HG03521 (cell line): Measurements from ENCODE around the gene ZNF462.
"Not testable (repeated sequence)": the region's sequence is repeated elsewhere in the genome, so short reads cannot be mapped to it uniquely, and the experiment has no call there.

Experiments used
- ATAC-seq: cut with Tn5 transposase; IDR thresholded peaks from one replicate; pipeline ENCODE4 v1.9.1; 2021; ENCODE audit warnings: mild to moderate bottlenecking, moderate library complexity; ENCODE audit not compliant: unreplicated experiment

Gene ZNF462, protein sequence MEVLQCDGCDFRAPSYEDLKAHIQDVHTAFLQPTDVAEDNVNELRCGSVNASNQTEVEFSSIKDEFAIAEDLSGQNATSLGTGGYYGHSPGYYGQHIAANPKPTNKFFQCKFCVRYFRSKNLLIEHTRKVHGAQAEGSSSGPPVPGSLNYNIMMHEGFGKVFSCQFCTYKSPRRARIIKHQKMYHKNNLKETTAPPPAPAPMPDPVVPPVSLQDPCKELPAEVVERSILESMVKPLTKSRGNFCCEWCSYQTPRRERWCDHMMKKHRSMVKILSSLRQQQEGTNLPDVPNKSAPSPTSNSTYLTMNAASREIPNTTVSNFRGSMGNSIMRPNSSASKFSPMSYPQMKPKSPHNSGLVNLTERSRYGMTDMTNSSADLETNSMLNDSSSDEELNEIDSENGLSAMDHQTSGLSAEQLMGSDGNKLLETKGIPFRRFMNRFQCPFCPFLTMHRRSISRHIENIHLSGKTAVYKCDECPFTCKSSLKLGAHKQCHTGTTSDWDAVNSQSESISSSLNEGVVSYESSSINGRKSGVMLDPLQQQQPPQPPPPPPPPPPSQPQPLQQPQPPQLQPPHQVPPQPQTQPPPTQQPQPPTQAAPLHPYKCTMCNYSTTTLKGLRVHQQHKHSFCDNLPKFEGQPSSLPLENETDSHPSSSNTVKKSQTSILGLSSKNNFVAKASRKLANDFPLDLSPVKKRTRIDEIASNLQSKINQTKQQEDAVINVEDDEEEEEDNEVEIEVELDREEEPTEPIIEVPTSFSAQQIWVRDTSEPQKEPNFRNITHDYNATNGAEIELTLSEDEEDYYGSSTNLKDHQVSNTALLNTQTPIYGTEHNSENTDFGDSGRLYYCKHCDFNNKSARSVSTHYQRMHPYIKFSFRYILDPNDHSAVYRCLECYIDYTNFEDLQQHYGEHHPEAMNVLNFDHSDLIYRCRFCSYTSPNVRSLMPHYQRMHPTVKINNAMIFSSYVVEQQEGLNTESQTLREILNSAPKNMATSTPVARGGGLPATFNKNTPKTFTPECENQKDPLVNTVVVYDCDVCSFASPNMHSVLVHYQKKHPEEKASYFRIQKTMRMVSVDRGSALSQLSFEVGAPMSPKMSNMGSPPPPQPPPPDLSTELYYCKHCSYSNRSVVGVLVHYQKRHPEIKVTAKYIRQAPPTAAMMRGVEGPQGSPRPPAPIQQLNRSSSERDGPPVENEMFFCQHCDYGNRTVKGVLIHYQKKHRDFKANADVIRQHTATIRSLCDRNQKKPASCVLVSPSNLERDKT (N-terminal part only)

DNA sequence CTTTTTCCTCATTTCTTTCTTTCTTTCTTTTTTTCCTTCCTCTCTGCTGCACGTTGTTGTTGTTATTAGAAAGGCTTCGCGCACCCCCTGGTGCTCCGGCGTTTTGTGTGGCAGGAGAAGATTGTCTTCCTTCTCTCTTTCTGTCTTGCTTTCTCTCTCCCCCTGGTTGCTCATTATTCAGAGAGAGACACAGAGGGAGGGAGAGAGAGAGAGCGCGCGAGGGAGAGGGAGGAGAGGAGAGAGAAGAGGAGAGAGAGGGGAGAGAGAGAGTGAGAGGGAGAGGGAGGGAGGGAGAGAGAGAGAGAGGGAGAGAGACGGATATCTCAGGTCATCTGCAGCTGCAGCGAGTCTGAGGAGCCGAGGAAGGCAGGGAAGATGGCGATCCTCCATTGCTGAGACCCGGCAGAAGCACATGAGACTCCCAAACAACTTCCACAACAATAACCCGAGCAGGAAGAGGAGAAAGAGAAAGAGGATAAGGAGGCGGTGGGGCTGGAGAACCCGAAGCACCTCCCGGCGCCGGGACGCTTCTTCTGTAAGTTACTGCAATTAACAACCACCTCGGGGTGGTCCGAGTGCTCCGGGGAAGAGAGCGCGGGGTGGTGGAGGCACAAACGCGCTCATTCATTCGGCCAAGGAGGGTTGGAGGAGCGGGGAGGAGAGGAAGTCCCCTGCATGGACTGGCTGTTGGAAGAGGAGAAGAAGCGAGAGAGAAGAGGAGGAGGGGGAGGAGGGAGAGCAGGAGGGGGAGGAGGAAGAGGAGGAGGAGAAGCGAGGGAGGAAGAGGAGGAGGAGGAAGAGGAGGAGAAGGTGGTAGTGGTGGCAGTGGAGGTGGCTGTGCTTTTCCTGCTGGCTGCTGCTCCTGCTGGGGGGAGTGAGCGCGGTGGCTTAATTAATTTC is at the start of gene ZNF462:
ZNF462 (plus strand) TSS at position 346 of the 900 bp plus-strand sequence. CDS start 60,218 bp downstream, outside the sequence.
- no peak for ATAC-seq

DNA sequence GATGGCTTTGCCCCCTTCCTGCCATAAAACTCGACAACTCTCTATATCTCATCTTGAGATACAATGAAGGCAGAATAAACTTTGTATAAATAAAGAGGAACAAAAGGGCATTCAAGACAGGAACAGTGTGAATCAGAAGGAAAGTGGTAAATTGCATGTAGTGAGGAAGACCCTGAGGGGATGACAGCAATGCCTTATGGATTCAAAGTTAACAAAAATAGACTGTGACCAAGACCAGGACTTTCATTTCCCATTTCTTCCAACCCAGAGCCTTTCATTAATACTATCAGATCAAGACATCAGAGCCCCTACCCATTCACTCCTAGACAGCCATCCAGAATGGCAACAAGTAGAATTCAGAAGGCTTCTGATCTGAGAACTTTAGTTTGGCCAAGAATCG is 46.4 kb upstream of the ZNF462 start:
- no peak for ATAC-seq

DNA sequence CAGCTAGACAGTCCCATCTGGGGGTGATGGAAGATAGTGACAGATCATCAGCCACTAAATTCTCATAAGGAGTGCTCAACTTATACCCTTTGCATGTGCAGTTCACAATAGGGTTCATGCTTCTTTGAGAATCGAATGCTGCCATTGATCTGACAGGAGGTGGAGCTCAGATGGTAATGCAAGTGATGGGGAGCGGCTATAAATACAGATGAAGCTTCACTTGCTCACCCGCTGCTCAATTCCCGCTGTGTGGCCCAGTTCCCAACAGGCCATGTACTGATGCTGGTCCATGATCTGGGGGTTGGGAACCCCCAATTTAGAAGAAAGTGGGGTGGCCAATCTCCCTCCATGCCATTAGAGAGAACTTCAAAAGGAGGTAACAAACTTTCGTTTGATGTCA is 44.9 kb upstream of the ZNF462 start:
- ATAC-seq = no peak

DNA sequence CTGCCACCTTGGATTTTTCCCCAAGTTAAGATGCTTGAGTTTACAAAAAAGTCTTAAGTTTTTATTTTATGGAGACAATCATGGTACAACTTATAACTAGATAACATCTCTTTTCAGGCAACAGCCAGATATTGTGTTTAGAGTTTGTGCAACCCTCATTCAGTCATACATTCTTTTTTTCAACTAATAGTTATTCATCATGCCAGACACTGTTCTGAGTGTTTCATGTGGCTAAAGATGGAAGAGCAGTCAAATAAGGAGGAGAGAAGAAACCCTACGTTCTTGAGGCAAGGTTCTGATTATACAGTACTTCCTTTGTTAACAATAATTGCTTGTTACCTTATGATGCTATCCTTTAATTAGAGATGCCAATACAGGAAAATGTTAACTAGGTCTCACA is 42.1 kb upstream of the ZNF462 start:
- ATAC-seq = no peak

DNA sequence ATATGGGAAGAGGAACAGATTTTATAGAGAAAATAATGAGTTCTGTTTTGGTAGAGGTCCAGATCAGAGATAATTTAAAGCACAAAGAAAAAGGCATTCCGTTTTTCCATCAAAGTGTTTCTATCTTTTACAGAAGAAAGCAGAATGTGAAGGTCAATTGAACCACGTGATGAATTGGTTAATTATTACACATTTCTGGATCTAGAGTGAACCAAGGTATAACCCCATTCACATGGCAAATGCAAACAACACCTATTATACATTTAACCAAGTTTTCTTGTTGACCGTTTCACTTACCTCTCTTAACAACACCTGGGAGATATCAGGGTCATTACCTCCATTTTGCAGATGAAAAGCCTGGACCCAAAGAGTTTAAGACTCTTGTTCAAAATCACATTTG is 34.9 kb upstream of the ZNF462 start:
- ATAC-seq = no peak

DNA sequence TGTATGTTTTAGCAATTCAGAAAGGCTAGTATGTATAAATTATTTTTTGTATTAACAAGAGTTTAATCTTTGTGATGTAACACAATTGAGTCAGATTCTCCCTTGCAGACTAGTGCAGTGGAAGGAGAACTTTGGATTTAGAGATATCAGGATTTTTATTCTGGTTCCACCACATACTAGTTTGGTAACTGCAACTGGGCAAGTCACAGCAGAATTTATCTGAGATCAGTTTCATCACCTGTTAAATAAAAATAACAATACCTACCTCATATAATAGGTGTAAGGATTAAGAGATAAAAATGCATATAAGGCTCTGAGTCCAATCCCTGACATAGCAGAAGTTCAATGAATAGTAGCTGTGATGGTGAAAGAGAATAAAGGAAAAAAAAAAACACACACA is 34.0 kb upstream of the ZNF462 start:
- ATAC-seq = no peak

DNA sequence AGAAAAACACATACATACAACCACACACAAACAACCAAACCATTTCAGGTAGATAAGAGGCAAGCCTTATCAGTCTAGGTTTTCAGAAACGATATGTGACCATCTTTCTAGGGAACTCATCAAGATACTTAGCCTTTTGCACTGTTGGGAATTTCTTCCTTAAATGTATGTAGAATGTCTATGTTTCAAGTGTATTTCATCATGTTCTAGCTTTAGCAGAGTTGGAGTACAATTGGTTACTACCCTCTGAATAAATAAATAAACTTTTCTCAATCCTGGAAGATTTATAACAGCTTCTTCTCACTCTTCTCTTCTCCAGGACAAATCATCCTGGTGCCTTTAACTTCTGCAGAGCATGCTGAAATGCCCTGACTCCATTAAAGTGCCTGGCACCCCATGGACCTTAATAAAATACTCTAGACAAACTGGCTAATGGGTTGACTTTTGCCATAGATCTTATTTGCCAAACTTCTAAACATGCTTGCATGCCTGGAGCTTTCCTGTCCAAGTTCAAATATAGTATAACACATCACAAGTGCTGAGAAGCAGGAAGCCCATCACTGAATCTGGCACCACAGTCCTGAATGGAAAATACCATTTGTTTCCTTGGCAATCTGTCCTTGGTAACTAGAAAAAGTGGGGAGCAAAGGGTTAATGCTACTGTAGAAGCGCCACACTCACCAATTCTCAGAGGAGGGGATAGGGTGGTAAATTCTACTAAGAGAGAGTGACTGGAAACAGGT is 33.1 kb upstream of the ZNF462 start:
- ATAC-seq = no peak

DNA sequence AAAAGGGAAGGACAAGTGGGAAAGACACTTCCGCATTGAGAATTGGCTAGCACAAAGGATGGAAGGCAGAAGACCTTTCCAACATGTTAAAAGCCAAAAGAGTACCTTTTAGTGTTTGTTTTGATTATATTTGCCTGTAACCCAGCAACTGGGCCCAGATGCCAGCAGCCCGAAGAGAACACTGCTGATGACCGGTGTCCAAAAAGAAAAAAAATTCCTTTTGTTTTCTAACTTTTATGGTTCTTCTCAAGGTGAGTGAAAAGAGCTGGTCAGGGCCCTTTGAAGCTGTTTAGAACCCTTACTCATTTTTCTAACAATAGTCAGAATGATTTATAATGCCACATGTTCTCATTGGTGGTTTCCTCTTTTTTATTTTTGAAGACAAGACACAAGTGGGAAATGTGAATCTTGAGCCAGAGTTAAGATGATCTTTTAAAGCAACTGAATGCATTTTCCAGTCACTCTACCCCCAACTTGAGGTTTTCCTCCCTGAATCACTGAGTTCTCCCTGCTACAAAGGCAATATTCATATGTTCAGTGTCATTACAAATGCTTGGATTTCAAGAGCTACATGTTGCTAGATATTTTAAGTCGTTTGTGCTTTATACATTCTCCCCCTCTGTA is 32.3 kb upstream of the ZNF462 start:
- no peak for ATAC-seq

DNA sequence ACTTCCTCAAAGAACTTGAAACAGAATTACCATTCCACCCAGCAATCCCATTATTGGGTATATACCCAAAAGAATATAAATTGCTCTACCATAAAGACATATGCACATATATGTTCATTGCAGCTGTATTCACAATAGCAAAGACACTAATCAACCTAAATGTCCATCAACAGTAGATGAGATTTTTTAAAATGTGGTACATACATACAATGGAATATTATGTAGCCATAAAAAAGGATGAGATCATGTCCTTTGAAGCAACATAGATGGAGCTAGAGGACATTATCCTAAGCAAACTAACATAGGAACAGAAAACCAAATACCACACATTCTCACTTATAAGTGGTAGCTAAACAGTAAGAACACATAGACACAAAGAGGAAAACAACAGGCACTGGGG is 28.1 kb upstream of the ZNF462 start:
- ATAC-seq = no peak

DNA sequence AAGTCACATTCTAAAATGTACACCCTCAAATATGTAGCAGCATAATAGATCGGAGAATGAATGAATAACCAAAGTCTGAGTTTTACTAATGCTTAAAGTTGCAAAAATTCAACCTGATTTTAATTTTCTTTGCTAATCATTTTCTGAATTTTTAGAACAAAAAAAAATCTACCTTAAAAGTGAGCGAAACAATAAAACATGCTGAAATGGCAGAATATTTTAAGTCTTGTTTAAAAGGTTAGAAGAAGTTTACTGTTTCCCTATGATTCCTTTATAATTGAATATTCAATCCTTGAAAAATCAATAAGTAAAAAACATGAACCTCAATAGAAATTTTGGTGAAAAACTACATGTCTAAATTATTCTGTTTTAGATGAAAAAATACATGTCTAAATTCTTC is 27.1 kb upstream of the ZNF462 start:
- no peak for ATAC-seq

DNA sequence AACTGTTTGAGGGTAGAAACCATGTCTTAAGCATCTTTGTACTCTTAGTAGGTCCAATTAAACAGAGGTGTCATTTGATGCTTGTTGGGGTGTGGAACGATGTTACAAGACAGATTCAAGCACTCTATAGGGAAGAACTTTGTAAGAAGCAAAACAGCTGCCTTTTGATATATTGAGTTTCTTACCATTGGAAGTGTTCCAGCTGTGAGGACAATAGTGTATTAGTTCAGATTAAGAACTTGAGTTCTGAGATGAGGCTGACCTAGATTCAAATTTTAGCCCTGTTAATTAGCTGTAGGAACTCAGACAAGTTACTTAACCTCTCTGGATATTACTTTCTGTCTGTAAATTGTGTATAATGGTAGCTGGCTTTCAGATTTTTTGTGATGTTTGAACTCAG is 19.6 kb upstream of the ZNF462 start:
- ATAC-seq = no peak

DNA sequence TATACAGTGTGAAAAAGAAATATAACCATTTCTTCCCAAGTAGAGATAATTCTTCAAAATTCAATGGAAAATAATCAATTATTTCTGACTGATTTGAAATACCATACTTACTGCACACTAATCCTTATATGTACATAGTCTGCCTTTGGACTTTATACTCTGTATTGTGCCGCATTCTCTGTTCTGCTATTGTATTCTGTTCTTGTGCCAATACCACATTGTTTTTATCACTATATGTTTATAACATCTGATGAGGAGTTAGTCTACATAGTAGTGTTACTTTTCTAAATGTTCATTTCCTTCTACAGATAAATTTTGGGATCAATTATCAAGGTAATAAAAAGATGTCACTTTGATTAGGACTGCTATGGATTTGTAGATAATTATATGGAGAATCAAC is 16.7 kb upstream of the ZNF462 start:
- no peak for ATAC-seq

DNA sequence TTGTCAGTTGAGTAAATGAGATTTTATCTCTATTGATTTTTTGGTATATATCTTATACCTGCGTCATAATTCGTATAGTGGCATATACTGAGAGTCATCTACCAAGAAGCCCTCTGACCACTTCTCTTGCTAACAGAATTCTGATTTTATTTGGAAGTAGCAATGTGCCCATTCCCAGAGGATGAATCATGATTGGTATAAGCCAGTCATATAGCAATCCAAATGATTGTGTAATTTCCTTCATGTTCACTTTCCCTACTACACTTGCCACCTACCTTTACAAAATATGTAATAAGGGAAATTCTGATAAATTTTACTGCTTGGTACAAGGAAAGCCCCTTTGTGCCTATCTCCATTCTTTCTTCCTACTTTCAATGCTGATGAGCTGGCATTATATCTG is 16.1 kb upstream of the ZNF462 start:
- ATAC-seq = no peak

DNA sequence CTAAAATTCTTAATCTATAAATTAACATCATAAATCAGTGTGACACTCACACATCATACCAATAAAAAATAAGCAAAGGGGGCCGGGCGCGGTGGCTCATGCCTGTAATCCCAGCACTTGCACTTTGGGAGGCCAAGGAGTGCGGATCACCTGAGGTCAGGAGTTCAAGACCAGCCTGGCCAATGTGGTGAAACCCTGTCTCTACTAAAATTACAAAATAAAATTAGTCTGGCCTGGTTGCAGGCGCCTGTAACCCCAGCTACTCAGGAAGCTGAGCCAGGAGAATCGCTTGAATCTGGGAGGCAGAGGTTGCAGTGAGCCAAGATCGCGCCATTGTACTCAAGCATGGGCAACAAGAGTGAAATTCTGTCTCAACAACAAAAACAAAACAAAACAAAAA is 11.3 kb upstream of the ZNF462 start:
- not testable (repeated sequence) for ATAC-seq

DNA sequence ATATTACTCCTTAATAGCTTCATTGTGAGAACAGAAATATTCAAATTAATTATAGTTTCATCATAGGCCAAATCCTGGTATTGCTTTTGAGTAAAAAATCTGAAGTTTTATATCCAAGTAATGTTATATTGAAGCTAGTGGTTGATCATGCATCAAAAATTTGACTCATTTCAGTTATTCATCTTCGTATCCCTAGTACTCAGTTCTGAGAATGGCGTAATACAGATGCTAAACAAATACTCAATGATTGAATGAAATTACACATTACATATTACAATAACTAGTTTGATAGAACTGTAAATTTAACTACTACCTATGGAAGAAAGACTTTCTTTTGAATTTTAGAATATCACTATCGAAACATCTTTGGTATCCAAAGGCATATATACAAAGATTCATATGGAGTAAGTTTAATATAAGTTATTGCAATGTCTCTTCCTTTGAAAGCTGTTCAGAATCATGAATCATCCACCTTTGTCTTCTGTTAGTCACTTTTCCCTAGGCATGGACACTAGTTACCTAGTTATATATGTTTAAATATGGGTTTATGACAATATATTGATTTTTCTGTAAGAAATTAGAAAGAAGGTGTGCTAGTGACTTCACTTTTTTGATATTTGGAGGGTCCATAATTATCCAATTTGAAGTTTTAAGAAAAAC is 5.0 kb upstream of the ZNF462 start:
- no peak for ATAC-seq

DNA sequence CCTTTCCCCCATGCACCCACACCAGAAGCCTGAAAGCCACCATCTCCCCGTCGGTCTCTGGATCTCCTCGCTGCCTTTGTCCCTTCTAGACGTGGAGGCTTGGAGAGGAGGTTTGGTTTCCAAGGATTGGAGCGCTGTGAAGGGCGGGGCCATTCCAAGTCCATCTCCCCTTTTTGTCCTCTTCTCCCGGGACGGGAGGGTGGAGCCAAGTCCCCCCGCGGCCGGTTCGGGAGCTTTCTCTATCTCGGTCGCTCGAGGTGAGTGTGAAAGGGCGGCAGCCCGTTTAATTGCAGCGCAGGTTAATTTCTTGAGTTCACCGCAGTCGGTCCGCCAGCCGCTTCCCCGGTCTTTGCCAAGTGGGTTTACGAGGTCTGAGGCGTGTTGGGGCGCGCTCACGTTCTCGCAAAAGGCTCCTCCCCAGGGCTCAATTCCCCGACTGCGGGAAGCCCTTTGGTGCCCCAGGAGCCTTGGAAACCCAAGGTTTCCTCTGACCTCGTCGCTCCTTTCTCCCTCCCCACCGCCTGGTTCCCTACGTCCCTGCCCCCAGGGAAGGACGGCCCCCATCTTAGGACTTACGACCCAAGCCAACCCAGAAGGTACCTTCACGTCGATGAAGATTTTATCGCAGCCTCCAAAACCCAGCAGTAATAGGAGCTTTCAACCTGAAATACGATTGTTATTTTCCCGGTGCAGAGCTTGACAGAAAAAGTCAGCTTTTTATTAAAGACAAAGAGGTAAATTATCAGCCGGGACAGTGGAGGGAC is 2.8 kb upstream of the ZNF462 start:
- ATAC-seq = no peak

DNA sequence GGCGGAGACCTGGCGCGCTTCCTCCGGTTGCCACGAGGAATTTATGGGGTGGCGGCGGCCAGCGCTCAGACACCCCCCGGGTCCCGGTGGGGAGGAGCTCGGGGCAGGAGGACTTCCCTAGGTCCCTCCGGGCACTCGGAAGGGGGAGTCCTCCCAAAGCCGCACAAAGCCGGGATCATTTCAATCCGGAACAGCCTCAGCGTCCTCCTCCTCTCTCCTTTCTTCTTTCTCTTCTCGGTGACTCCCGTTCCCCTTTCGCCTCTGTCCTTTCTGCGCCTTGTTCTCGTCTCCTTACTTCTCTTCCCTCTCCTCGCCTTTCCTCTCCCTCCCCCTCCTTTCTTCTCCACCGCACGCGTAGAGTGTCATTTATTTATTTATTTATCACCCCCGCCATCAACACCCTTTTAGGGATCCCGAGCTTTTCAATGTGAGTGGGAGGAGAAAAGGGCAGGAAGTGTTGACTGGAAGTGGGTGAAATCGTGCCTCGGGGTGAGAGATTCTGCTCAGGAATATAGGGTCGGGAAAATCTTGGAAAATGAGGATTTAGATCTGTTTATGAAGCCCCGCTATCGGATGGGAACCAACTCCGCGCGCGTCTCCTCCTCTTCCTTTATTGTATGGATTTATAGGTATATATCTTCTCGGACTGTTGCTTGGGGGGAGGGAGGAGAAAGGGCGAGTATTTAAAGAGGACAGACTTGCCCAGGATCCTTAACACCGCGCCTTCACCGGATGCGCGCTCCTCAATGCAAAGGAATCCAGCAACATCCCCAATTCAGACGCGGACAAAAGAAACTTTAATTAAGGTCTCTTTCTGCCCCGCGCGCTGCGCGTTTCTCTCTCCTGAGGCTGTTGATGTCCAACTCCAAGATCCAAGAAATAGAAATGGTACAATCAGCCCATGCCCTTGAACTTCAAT is 2.0 kb upstream of the ZNF462 start:
- no peak for ATAC-seq
